Skeletal muscle cell (primary cell): ENCODE measurements around the gene PANX2.
"Not testable (repeated sequence)": the region's sequence is repeated elsewhere in the genome, so short reads cannot be mapped to it uniquely, and the experiment has no call there.

Experiments used
- DNase-seq: peaks from one replicate; pipeline ENCODE4 v3.0.0-alpha.2; 2010; ENCODE audit warnings: low read depth
- H3K4me3 ChIP-seq: 2 replicates; pipeline ENCODE4 v1.5.1; 2011; ENCODE audit warnings: low read depth, mild to moderate bottlenecking, control low read depth, low read length, moderate library complexity

Gene PANX2

GRCh38 chr22:50168490-50169180, 1.9 kb upstream of the PANX2 start:
- not testable (repeated sequence) for H3K4me3 ChIP-seq, DNase-seq

- no peak overlapping the region for H3K4me3 ChIP-seq
- no peak for DNase-seq
Observed at GRCh38 chr22:50169181-50169759, 1.3 kb upstream of the PANX2 start.

- H3K4me3 ChIP-seq = peak overlapping the region; percentile 47
- no peak for DNase-seq
Observed at GRCh38 chr22:50169774-50170341, 673 bp upstream of the PANX2 start.

- peak overlapping the region; percentile 48 for H3K4me3 ChIP-seq
- no peak for DNase-seq
Observed at GRCh38 chr22:50171319-50171964, 911 bp downstream of the PANX2 start.

GRCh38 chr22:50171965-50172421, 1.5 kb downstream of the PANX2 start:
- H3K4me3 ChIP-seq = no peak overlapping the region
- DNase-seq = no peak

DNA sequence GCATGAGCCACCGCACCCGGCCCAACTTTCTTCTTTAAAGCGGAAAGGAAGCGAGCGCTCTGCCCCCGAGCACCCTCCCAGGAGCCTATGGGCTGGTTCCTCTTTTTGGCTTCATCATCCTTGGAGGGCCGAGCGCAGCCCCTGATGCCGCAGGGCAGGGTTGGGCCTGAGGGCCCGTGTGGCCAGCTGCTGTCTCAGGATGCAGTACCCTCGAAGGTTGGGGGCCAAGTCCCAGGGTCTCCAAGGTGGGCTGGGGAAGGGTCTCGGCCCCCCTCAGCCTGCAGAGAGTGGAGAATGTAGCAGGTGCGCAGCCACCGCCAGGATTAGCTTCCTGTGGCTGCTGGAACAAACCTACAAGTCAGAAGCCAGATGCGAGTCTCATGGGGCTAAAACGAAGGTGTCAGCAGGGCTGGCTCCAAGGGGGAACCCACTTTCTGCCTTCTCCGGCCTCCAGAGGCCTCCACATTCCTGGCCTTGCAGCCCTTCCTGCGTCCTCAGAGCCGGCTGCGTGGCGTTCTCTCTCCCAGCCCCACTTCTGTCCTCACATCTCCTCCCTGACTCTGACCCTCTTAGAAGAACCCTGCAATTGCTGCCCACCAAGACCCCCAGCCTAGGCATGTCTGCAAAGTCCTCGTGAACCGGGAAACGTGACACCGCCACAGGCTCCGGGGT, 2.9 kb downstream of the PANX2 start:
- no peak overlapping the region for H3K4me3 ChIP-seq
- no peak for DNase-seq

GRCh38 chr22:50173983-50174355, 3.4 kb downstream of the PANX2 start:
- no peak for DNase-seq
- no peak overlapping the region for H3K4me3 ChIP-seq

- H3K4me3 ChIP-seq = no peak overlapping the region
- DNase-seq = no peak
Observed at GRCh38 chr22:50174382-50175190, 4.1 kb downstream of the PANX2 start.

DNA sequence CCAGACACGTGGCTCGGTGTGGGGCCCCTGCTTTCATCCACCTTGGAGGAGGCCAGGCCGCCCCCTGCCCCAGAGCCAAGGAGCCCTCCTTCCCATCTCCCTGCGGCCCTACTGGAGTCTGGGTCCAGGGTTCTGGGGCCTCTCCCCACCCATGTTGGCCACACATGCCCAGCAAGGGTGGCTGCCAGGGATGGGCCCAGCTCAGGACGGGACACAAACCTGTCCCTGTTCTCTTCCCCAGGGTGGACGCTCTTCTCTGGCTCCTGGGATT, 4.6 kb downstream of the PANX2 start:
- H3K4me3 ChIP-seq = no peak overlapping the region
- DNase-seq = no peak

DNA sequence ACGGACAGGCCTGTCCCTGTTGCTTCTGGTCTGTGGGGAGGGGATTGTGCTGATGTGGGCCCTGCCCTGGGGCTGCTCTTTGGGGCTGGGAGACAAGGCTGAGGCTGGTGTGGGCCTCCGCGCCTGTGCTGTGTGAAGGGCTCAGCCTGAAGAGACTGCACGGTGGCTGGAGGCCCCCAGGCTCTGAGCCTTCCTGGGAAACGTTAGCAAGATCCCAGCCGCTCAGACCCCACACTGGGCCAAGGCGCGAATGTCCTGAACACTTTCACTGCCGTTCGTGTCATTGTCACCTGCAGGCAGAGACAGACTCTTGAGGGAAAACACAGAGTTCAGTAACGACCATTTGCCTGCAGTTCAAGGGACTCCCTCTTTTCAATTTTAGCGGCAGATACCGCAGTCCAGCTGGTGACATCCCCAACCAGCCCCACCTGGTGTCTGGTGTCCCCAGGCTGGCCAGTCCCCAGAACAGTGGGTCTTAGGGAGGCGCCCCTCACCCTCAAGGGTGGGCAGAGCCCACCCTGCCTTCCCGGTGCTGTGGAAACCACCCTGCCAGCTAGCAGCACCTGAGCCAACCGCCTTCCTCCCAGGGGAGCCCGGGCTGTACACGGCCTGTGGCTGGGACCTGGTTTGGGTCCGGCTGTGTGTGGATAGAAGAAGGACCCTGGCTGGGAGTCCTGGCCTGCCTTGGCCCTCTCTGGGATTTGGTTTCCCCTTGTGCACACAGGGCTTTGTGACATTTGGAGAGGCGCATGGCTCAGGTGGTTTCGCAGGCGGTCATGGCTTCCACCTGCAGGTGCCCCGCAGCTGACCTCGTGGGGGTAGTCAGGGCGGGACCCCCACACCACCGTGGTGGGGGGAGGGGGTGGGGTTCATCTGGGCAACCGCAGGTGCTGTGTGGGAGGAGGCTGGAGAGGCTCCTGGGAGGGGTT, 5.7 kb downstream of the PANX2 start:
- H3K4me3 ChIP-seq = no peak overlapping the region
- DNase-seq = no peak

GRCh38 chr22:50176850-50177536, 6.5 kb downstream of the PANX2 start:
- H3K4me3 ChIP-seq = no peak overlapping the region
- no peak for DNase-seq

- DNase-seq = no peak
- H3K4me3 ChIP-seq = no peak overlapping the region
Observed at GRCh38 chr22:50177537-50178470, 7.3 kb downstream of the PANX2 start.

- no peak for DNase-seq
- H3K4me3 ChIP-seq = no peak overlapping the region
Observed at GRCh38 chr22:50178471-50178864, 7.9 kb downstream of the PANX2 start.

- no peak overlapping the region for H3K4me3 ChIP-seq
Observed at GRCh38 chr22:50178871-50179869, 8.6 kb downstream of the PANX2 start.

DNA sequence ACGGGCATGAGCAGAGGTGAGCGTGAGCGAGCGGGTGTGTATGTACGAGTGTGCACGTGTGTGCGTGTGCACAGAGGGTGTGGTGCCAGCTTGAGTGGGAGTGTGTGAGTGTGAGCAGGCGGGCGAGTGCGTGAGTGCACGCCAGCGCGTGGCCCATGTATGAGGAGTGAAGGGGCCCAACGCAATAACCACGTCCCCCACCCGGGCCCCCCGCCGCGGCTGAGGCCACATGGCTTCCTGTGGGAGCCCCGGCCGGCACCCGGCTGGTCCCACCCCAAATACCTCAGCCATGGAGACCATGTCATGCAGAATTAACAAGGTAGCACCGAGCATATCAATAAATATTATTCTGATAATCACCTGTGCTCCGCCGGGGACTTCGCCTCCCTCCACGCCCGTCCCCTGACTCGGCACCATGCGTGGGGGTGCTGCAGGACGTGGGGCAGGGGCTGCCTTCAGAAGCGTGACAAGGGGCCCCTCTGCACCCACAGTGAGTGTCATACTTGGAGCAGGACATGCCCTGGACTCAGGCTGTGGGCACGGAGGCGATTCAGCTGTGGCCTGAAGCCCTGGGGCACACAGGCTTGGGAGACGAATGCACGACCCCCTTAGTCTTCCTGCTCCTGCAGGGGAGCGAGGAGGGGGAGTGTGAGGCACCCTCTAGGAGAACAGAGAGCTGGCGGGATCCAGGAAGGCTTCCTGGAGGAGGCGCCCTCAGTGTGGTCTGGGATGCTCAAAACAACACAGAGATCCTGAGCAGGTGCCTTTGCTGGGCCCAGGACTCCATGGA, 9.6 kb downstream of the PANX2 start:
- no peak overlapping the region for H3K4me3 ChIP-seq
- no peak for DNase-seq

More at GRCh38 chr22:50178871-50179869, 8.6 kb downstream of the PANX2 start:
- DNase-seq = no peak
